HEK293 (cell line): ENCODE measurements around the gene ABCF2.
A peak's percentile ranks its signal among the peaks of the same experiment; 100 is the strongest.

Experiments used
- CTCF ChIA-PET: fragments of 350-600 bp; formaldehyde crosslinking; extraction: SDS; loops from one replicate; lab custom pipeline; 2021; ENCODE audit warnings: antibody characterized with exemption; lab: Yijun Ruan, JAX
- POLR2A ChIA-PET: fragments of 300-600 bp; formaldehyde crosslinking; extraction: SDS; loops from one replicate; lab custom pipeline; 2020; ENCODE audit warnings: antibody characterized with exemption, inconsistent platforms; lab: Yijun Ruan, JAX
- H3K27ac ChIP-seq: fragments of 200-500 bp; sonication (Bioruptor generic); 2 replicates; pipeline ENCODE4 v1.5.1; 2014; ENCODE audit warnings: low read depth, low read length, control low read depth, inconsistent platforms; ENCODE audit errors: extremely low read depth
- H3K36me3 ChIP-seq, 2 experiments: fragments of 200-500 bp in 1 of 2; sonication (Bioruptor generic) in 1 of 2; 1 replicate in 1 of 2; 2 replicates in 1 of 2; pipeline ENCODE4 v1.5.1; 2014 to 2017; ENCODE audit warnings: inconsistent platforms in 2 of 2, low read length in 2 of 2; ENCODE audit not compliant: control insufficient read depth in 2 of 2, insufficient read depth in 1 of 2
- H3K4me1 ChIP-seq: fragments of 200-500 bp; sonication (Bioruptor generic); 2 replicates; pipeline ENCODE4 v1.5.1; 2014; ENCODE audit warnings: mild to moderate bottlenecking, low read length, inconsistent platforms; ENCODE audit not compliant: control insufficient read depth, insufficient read depth
- H3K4me3 ChIP-seq: 2 replicates; pipeline ENCODE4 v1.5.1; 2011; ENCODE audit warnings: low read depth, mild to moderate bottlenecking, control low read depth, low read length, moderate library complexity
- H3K9me3 ChIP-seq: fragments of 200-500 bp; sonication (Bioruptor generic); 2 replicates; pipeline ENCODE4 v1.5.1; 2014; ENCODE audit warnings: low read depth, low read length, inconsistent platforms; ENCODE audit not compliant: control insufficient read depth, insufficient read depth
- ATF2 ChIP-seq: fragments of 450-650 bp; formaldehyde crosslinking; IDR thresholded peaks from 2 replicates; pipeline ENCODE4 v1.5.1; 2016; ENCODE audit warnings: missing biosample characterization, missing genetic modification characterization, low read depth
- EGR2 ChIP-seq: fragments of 450-650 bp; formaldehyde crosslinking; IDR thresholded peaks from 2 replicates; pipeline ENCODE4 v1.5.1; 2016; ENCODE audit warnings: low read depth, missing biosample characterization, missing genetic modification characterization
- FEZF1 ChIP-seq: fragments of 450-650 bp; formaldehyde crosslinking; IDR thresholded peaks from 2 replicates; pipeline ENCODE4 v1.5.1; 2016; ENCODE audit warnings: missing biosample characterization, missing genetic modification characterization
- GLI2 ChIP-seq: fragments of 450-650 bp; formaldehyde crosslinking; IDR thresholded peaks from 2 replicates; pipeline ENCODE4; 2017; ENCODE audit warnings: missing biosample characterization, missing genetic modification characterization, low read depth, borderline replicate concordance
- GLIS2 ChIP-seq: fragments of 450-650 bp; formaldehyde crosslinking; IDR thresholded peaks from 2 replicates; pipeline ENCODE4 v1.5.1; 2016; ENCODE audit warnings: missing biosample characterization, missing genetic modification characterization
- KLF17 ChIP-seq: fragments of 450-650 bp; formaldehyde crosslinking; IDR thresholded peaks from 2 replicates; pipeline ENCODE4 v1.5.1; 2016; ENCODE audit warnings: missing biosample characterization, missing genetic modification characterization
- KLF8 ChIP-seq: fragments of 450-650 bp; formaldehyde crosslinking; IDR thresholded peaks from 2 replicates; pipeline ENCODE4 v1.5.1; 2016; ENCODE audit warnings: missing biosample characterization, missing genetic modification characterization
- WT1 ChIP-seq: fragments of 450-650 bp; formaldehyde crosslinking; IDR thresholded peaks from 2 replicates; pipeline ENCODE4 v1.5.1; 2016; ENCODE audit warnings: missing biosample characterization, missing genetic modification characterization
- ZBTB26 ChIP-seq: fragments of 450-650 bp; formaldehyde crosslinking; optimal IDR thresholded peaks from 2 replicates; pipeline ENCODE3; 2016; ENCODE audit warnings: missing biosample characterization, mild to moderate bottlenecking, missing genetic modification characterization
- ZFHX2 ChIP-seq: fragments of 450-650 bp; formaldehyde crosslinking; conservative IDR thresholded peaks from 2 replicates; pipeline ENCODE4 v1.5.1; 2016; ENCODE audit warnings: missing biosample characterization, missing genetic modification characterization
- ZNF146 ChIP-seq: fragments of 450-650 bp; formaldehyde crosslinking; IDR thresholded peaks from 2 replicates; pipeline ENCODE4 v1.5.1; 2016; ENCODE audit warnings: missing biosample characterization, missing genetic modification characterization
- ZNF214 ChIP-seq: fragments of 450-650 bp; formaldehyde crosslinking; IDR thresholded peaks from 2 replicates; pipeline ENCODE4 v1.5.1; 2017; ENCODE audit warnings: missing biosample characterization, mild to moderate bottlenecking, missing genetic modification characterization, borderline replicate concordance
- ZNF221 ChIP-seq: fragments of 450-650 bp; formaldehyde crosslinking; IDR thresholded peaks from 2 replicates; pipeline ENCODE4 v1.5.1; 2017; ENCODE audit warnings: missing biosample characterization, missing genetic modification characterization, borderline replicate concordance
- ZNF239 ChIP-seq: fragments of 450-650 bp; formaldehyde crosslinking; IDR thresholded peaks from 2 replicates; pipeline ENCODE4 v1.5.1; 2016; ENCODE audit warnings: missing biosample characterization, missing genetic modification characterization
- ZNF24 ChIP-seq: fragments of 450-650 bp; formaldehyde crosslinking; IDR thresholded peaks from 2 replicates; pipeline ENCODE4 v1.5.1; 2016; ENCODE audit warnings: missing biosample characterization, missing genetic modification characterization
- ZNF26 ChIP-seq: fragments of 450-650 bp; formaldehyde crosslinking; IDR thresholded peaks from 2 replicates; pipeline ENCODE4 v1.5.1; 2016; ENCODE audit warnings: missing biosample characterization, missing genetic modification characterization
- ZNF335 ChIP-seq: fragments of 450-650 bp; formaldehyde crosslinking; conservative IDR thresholded peaks from 2 replicates; pipeline ENCODE4 v1.5.1; 2016; ENCODE audit warnings: missing biosample characterization, missing genetic modification characterization
- ZNF341 ChIP-seq: fragments of 450-650 bp; formaldehyde crosslinking; IDR thresholded peaks from 2 replicates; pipeline ENCODE4; 2016; ENCODE audit warnings: low read depth, missing biosample characterization, missing genetic modification characterization
- ZNF354C ChIP-seq: fragments of 450-650 bp; formaldehyde crosslinking; IDR thresholded peaks from 2 replicates; pipeline ENCODE4 v1.5.1; 2016; ENCODE audit warnings: missing biosample characterization, missing genetic modification characterization, low read depth, borderline replicate concordance
- ZNF621 ChIP-seq: fragments of 450-650 bp; formaldehyde crosslinking; IDR thresholded peaks from 2 replicates; pipeline ENCODE4 v1.5.1; 2017; ENCODE audit warnings: missing biosample characterization, missing genetic modification characterization
- ZNF692 ChIP-seq: fragments of 450-650 bp; formaldehyde crosslinking; IDR thresholded peaks from 2 replicates; pipeline ENCODE4 v1.5.1; 2016; ENCODE audit warnings: missing biosample characterization, missing genetic modification characterization
- ZNF791 ChIP-seq: fragments of 450-650 bp; formaldehyde crosslinking; IDR thresholded peaks from 2 replicates; pipeline ENCODE4 v1.5.1; 2016; ENCODE audit warnings: missing biosample characterization, missing genetic modification characterization
- ZNF792 ChIP-seq: fragments of 450-650 bp; formaldehyde crosslinking; IDR thresholded peaks from 2 replicates; pipeline ENCODE4 v1.5.1; 2016; ENCODE audit warnings: missing biosample characterization, missing genetic modification characterization
- ZNF830 ChIP-seq: fragments of 450-650 bp; IDR thresholded peaks from 2 replicates; pipeline ENCODE4 v1.5.0; 2018; ENCODE audit warnings: missing biosample characterization, missing genetic modification characterization, low read depth, mild to moderate bottlenecking, moderate library complexity
- ZSCAN16 ChIP-seq: fragments of 450-650 bp; formaldehyde crosslinking; IDR thresholded peaks from 2 replicates; pipeline ENCODE4 v1.5.1; 2016; ENCODE audit warnings: missing biosample characterization, missing genetic modification characterization
- ZSCAN18 ChIP-seq: fragments of 450-650 bp; formaldehyde crosslinking; IDR thresholded peaks from 2 replicates; pipeline ENCODE4 v1.5.1; 2016; ENCODE audit warnings: missing biosample characterization, missing genetic modification characterization
- ZSCAN4 ChIP-seq: fragments of 450-650 bp; formaldehyde crosslinking; IDR thresholded peaks from 2 replicates; pipeline ENCODE4 v1.5.1; 2017; ENCODE audit warnings: missing biosample characterization, missing genetic modification characterization

ABCF2 gene

GRCh38 chr7:151251689-151252560, 24.9 kb upstream of the ABCF2 start (continued):
- TF ChIP-seq ZSCAN4 (tag by site-specific recombination) = peak; percentile 43; the same call in 1 of the 2 replicates
- TF ChIP-seq ZNF221 = no peak
- peak; percentile 71 for TF ChIP-seq KLF17
- TF ChIP-seq EGR2 (tag by site-specific recombination) = no peak
- TF ChIP-seq ZBTB26 (tag by site-specific recombination) = peak; percentile 59

- H3K36me3 ChIP-seq = no peaks in the 10 kb centered on the region
- peak overlapping the region; percentile 49 for H3K4me3 ChIP-seq
- H3K4me1 ChIP-seq = peaks cover 3% of the 10 kb centered on the region; the same call in 1 of the 2 replicates
- ChIA-PET CTCF (interaction anchor here (0.5 to 1.1 kb wide), 4 partner anchors 9 to 233 kb away, joined by 3 to 4 read pairs (median 3); no protein-coding TSS in a partner anchor), POLR2A (interaction anchor here (0.8 to 1.4 kb wide), 4 partner anchors 8 to 26 kb away, joined by 4 to 6 read pairs (median 4); partner anchors contain the start of genes ABCF2 and CHPF2)
- peak overlapping the region; percentile 62; the same call in 1 of the 2 replicates for H3K27ac ChIP-seq
- H3K9me3 ChIP-seq = no peaks in the 10 kb centered on the region
- TF ChIP-seq ATF2 (tag by site-specific recombination) (no peak), GLIS2 (tag by site-specific recombination) (peak; percentile 27; the same call in 1 of the 2 replicates), ZSCAN18 (tag by site-specific recombination) (no peak), ZFHX2 (tag by site-specific recombination) (peak; percentile 74), ZNF335 (peak; percentile 87), ZNF791 (tag by site-specific recombination) (no peak), ZSCAN16 (tag by site-specific recombination) (no peak), KLF8 (tag by site-specific recombination) (peak; percentile 35; the same call in 1 of the 2 replicates), WT1 (tag by site-specific recombination) (no peak), ZNF692 (peak; percentile 98), GLI2 (tag by site-specific recombination) (no peak), ZNF24 (no peak), ZNF341 (tag by site-specific recombination) (peak; percentile 41), ZNF239 (tag by site-specific recombination) (no peak), ZNF830 (tag by site-specific recombination) (no peak), ZNF621 (tag by site-specific recombination) (no peak), ZNF214 (tag by site-specific recombination) (no peak), ZNF26 (tag by site-specific recombination) (no peak), ZNF792 (tag by site-specific recombination) (no peak), FEZF1 (tag by site-specific recombination) (no peak), ZNF146 (tag by site-specific recombination) (no peak), ZNF354C (tag by site-specific recombination) (no peak)
Measured at GRCh38 chr7:151251328-151251688, 24.3 kb upstream of the ABCF2 start.
